Esophagus squamous epithelium (tissue), 5 donors: ENCODE data around the gene RADIL. TPM values are rescaled to one million over a fixed set of nuclear protein-coding genes. Genes with fewer than 3 reads are reported as not detected.

Experiments used
- DNase-seq: peaks from one replicate; lab custom pipeline; 2025; lab: John Stamatoyannopoulos, UW
- H3K27ac ChIP-seq, 4 donors: fragments of 200-600 bp; sonication (generic); one replicate each; pipeline ENCODE4 v1.5.1; 2016 to 2019; ENCODE audit warnings: mild to moderate bottlenecking in 1 of 4
- H3K27me3 ChIP-seq, 4 donors: fragments of 200-600 bp; sonication (generic); 1 replicate in 3 of 4; 2 replicates in 1 of 4; pipeline versions ENCODE4 v1.5.1 to v1.6.0; 2017 to 2021; ENCODE audit warnings: antibody characterized with exemption in 1 of 4
- H3K36me3 ChIP-seq, 3 donors: fragments of 200-600 bp; sonication (generic); one replicate each; pipeline ENCODE4 v1.5.1; 2016 to 2019
- H3K4me1 ChIP-seq, 3 donors: fragments of 200-600 bp; sonication (generic); one replicate each; pipeline ENCODE4 v1.5.1; 2017 to 2019
- H3K4me3 ChIP-seq, 4 donors: fragments of 200-600 bp; sonication (generic); 1 replicate in 3 of 4; 2 replicates in 1 of 4; pipeline ENCODE4 v1.5.1; 2016 to 2019; ENCODE audit warnings: mild to moderate bottlenecking in 2 of 4, moderate library complexity in 1 of 4
- H3K9me3 ChIP-seq, 3 donors: fragments of 200-600 bp; sonication (generic); one replicate each; pipeline ENCODE4 v1.5.1; 2016 to 2019
- POLR2A ChIP-seq, 4 donors: fragments of 450-650 bp; IDR thresholded peaks; one replicate each; pipeline ENCODE4 v1.6.1; 2017; ENCODE audit warnings: antibody characterized with exemption in 4 of 4, mild to moderate bottlenecking in 4 of 4, moderate library complexity in 3 of 4
- WGBS, 2 donors: methylation state at CpG; one replicate each; pipeline ENCODE4 v1.1.5; 2018; 5-methylcytosine and 5-hydroxymethylcytosine counted together
- intact Hi-C: fragments of 100-400 bp; cut with DNase I; formaldehyde crosslinking; loops from one replicate; pipeline ENCODE4 v1.15.0; 2022
- total RNA-seq, 4 donors: library from RNA; depleted of rRNA; stranded (reverse); fragments of >200 nt; gene quantifications; one replicate each; pipeline ENCODE4 v1.1.0, GENCODE V29; 2016
- TF ChIP-seq, protein P1 (sequence below), 6 experiments: fragments of 450-650 bp in 4 of 6; fragments of 200-600 bp in 2 of 6; sonication (generic) in 2 of 6; IDR thresholded peaks; one replicate each; pipeline ENCODE4 v1.5.1; 2016 to 2019; ENCODE audit warnings: antibody characterized with exemption in 6 of 6, mild to moderate bottlenecking in 4 of 6, moderate library complexity in 4 of 6
- donor health status: DM: yes; HTN: yes; CAD: no.

RADIL gene
- total RNA-seq, 4 donors from 2014 or later, result 0.35 to 3.1 (median 1.8) TPM; not detected in 1

DNA sequence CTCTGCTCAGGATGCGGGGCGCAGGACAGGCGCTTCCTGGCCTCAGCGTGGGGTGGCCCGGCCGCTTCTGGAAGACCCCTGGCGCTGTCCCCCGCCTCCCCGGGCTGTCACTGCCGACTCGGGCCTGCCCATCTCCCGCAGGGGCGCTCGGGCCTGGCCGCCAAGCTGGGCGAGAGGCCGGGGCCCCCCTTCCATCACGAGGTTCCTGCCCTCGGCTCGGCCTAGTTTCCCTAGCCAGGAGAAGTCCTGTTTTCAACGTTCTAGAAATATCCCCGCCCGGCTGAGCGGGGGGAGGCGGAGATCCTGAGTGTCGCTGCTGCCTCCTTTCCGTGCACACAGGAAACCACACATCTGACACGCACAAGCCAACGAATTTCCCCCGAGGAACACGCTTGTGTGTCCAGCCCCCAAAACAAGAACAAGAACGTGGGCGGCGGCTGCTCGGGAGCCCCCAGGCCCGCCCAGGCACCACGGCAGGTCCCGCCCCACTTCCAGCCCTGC lies 74.4 kb downstream of the RADIL start:
- H3K4me1 ChIP-seq, result no peaks in the 10 kb centered on the region
- WGBS, 2 donors, result 67 to 73% methylated on average over 10 to 27 of the region's 38 CpGs
- peak overlapping the region in 2 of 4 donors; percentile 20 to 53 for H3K4me3 ChIP-seq
- intact Hi-C loops, result no loop called here
- H3K27me3 ChIP-seq, result peaks cover 0 to 34% (median 0%) of the 10 kb centered on the region in 4 donors
- H3K9me3 ChIP-seq, result no peaks in the 10 kb centered on the region
- TF ChIP-seq, protein P1, sequence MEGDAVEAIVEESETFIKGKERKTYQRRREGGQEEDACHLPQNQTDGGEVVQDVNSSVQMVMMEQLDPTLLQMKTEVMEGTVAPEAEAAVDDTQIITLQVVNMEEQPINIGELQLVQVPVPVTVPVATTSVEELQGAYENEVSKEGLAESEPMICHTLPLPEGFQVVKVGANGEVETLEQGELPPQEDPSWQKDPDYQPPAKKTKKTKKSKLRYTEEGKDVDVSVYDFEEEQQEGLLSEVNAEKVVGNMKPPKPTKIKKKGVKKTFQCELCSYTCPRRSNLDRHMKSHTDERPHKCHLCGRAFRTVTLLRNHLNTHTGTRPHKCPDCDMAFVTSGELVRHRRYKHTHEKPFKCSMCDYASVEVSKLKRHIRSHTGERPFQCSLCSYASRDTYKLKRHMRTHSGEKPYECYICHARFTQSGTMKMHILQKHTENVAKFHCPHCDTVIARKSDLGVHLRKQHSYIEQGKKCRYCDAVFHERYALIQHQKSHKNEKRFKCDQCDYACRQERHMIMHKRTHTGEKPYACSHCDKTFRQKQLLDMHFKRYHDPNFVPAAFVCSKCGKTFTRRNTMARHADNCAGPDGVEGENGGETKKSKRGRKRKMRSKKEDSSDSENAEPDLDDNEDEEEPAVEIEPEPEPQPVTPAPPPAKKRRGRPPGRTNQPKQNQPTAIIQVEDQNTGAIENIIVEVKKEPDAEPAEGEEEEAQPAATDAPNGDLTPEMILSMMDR (IDR thresholded peaks at IDR 0.05), result no peak
- TF ChIP-seq POLR2A (IDR thresholded peaks at IDR 0.05), result no peak
- peak overlapping the region in 2 of 4 donors; percentile 13 to 55 for H3K27ac ChIP-seq
- DNase-seq, result no peak
- no peaks in the 10 kb centered on the region for H3K36me3 ChIP-seq

DNA sequence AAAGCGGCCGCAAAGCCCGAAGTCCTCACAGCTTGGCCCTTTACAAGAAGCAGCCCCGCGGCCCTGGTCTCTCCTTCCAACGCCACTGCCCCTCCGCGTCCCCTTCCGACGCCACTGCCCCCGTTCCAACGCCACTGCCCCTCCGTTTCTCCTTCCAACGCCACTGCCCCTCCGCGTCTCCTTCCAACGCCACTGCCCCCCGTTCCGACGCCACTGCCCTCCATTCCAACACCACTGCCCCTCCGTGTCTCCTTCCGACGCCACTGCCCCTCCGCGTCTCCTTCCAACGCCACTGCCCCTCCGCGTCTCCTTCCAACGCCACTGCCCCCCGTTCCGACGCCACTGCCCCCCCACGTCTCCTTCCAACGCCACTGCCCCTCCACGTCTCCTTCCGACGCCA lies 75.0 kb downstream of the RADIL start:
- H3K4me3 ChIP-seq, result no peak overlapping the region
- 75 to 76% methylated on average over 37 of the region's 37 CpGs for WGBS, 2 donors
- no peaks in the 10 kb centered on the region for H3K9me3 ChIP-seq
- intact Hi-C loops, result no loop called here
- H3K36me3 ChIP-seq, result no peaks in the 10 kb centered on the region
- H3K27ac ChIP-seq, result no peak overlapping the region
- H3K27me3 ChIP-seq, result peaks cover 0 to 32% (median 0%) of the 10 kb centered on the region in 4 donors
- TF ChIP-seq, protein P1 (IDR thresholded peaks at IDR 0.05), result no peak
- TF ChIP-seq POLR2A (IDR thresholded peaks at IDR 0.05), result no peak
- no peaks in the 10 kb centered on the region for H3K4me1 ChIP-seq
- DNase-seq, result no peak

DNA sequence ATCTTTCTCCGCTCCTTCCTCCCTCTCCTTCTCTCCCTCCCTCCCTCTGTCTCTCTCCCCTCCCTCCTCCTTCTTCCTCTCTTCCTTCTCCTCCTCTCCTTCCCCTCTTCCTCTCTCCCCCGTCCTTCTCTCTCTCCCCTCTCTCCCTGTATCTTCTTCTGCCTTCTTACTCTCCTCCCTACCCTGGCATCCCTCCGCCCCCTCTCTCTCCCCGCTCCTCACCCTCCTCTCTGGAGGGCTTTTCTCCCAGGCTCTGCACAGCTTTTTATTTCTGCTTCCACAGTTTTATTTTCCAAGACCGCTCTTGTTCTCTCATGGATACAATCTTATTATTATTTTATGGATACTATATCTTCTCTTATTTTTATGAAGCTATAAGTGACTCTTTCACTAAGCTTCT lies 75.5 kb downstream of the RADIL start:
- H3K36me3 ChIP-seq, result no peaks in the 10 kb centered on the region
- WGBS, 2 donors, result 46 to 56% methylated on average over 3 to 5 of the region's 5 CpGs
- H3K27ac ChIP-seq, result peak overlapping the region in 1 of 4 donors; percentile 28
- no peaks in the 10 kb centered on the region for H3K9me3 ChIP-seq
- TF ChIP-seq POLR2A (IDR thresholded peaks at IDR 0.05), result no peak
- TF ChIP-seq, protein P1 (IDR thresholded peaks at IDR 0.05), result no peak
- H3K4me1 ChIP-seq, result no peaks in the 10 kb centered on the region
- intact Hi-C loops, result no loop called here
- DNase-seq, result no peak
- peaks cover 0 to 32% (median 0%) of the 10 kb centered on the region in 4 donors for H3K27me3 ChIP-seq
- H3K4me3 ChIP-seq, result no peak overlapping the region

DNA sequence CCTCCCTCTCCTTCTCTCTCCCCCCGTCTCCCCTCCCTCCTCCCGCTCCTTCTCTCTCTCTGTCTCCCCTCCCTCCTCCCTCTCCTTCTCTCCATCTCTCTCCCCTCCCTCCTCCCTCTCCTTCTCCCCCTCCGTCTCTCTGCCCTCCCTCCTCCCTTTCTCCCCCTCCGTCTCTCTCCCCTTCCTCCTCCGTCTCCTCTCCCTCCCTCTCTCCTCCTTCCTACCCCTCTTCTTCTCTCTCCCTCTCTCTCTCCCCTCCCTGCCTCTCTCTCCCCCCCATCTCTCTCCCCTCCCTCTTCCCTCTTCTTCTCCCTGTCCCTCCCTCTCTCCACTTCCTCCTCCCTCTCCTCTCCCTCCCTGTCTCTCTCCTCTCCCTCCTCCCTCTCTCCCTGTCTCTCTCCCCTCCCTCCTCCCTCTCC lies 75.9 kb downstream of the RADIL start:
- 14% methylated on average over 2 of the region's 5 CpGs; no CpG with 5 or more reads in 1 of the 2 donors for WGBS, 2 donors
- Histone ChIP-seq H3K36me3 (no peaks in the 10 kb centered on the region), H3K4me3 (no peak overlapping the region), H3K9me3 (no peaks in the 10 kb centered on the region), H3K27me3 (peaks cover 0 to 32% (median 0%) of the 10 kb centered on the region in 4 donors), H3K27ac (peak overlapping the region in 1 of 4 donors; percentile 28), H3K4me1 (no peaks in the 10 kb centered on the region)
- no peak for DNase-seq
- intact Hi-C loops, result no loop called here
- TF ChIP-seq POLR2A (IDR thresholded peaks at IDR 0.05), result no peak
- TF ChIP-seq, protein P1 (IDR thresholded peaks at IDR 0.05), result no peak

DNA sequence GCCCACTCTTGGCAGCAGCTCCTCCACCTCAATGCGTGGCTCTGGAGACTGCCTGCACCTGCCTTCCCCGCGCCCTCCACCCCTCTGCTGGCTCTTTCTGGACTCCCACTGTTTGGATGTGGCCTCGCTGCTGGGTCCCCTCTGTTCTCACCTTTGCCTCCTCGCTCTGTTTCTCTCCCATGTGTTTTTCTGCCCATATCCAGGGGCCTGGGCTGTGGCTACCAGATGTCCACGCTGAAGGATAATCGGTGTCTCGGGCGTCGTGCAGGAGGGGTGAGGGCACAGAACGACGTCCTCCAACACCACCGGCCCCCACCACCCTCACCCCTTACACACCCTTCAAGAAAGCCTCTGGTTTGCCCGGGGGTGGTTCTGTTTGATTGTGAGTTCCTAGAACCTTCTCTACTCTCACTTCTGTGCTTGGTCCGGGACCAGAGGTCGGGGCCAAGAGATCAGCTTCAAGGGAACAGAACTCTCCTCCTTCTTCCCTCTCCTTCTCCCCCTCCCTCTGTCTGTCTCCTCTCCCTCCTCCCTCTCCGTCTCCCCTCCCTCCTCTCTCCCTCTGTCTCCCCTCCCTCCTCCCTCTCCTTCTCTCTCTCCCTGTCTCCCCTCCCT lies 76.4 kb downstream of the RADIL start:
- TF ChIP-seq, protein P1 (IDR thresholded peaks at IDR 0.05), result no peak
- TF ChIP-seq POLR2A (IDR thresholded peaks at IDR 0.05), result no peak
- Histone ChIP-seq H3K9me3 (no peaks in the 10 kb centered on the region), H3K27me3 (peaks cover 0 to 32% (median 0%) of the 10 kb centered on the region in 4 donors), H3K4me3 (no peak overlapping the region), H3K27ac (peak overlapping the region in 1 of 4 donors; percentile 9), H3K4me1 (no peaks in the 10 kb centered on the region), H3K36me3 (no peaks in the 10 kb centered on the region)
- WGBS, 2 donors, result 43 to 61% methylated on average over 15 to 17 of the region's 17 CpGs
- intact Hi-C loops, result no loop called here
- no peak for DNase-seq
